Dedifferentiated amniotic fluid mesenchymal stem cell (primary cell): ENCODE results near the gene LASP1NB.
"Not testable (repeated sequence)": the region's sequence is repeated elsewhere in the genome, so short reads cannot be mapped to it uniquely, and the experiment has no call there.

Experiments
- DNase-seq: peaks from one replicate; pipeline ENCODE4 v3.0.0-alpha.2; 2016; ENCODE audit errors: extremely low spot score

LASP1NB gene

GRCh38 chr17:38897176-38897575 lies 28.2 kb upstream of the LASP1NB start:
- DNase-seq, result no peak

GRCh38 chr17:38897671-38898290 lies 27.6 kb upstream of the LASP1NB start:
- no peak for DNase-seq

DNA sequence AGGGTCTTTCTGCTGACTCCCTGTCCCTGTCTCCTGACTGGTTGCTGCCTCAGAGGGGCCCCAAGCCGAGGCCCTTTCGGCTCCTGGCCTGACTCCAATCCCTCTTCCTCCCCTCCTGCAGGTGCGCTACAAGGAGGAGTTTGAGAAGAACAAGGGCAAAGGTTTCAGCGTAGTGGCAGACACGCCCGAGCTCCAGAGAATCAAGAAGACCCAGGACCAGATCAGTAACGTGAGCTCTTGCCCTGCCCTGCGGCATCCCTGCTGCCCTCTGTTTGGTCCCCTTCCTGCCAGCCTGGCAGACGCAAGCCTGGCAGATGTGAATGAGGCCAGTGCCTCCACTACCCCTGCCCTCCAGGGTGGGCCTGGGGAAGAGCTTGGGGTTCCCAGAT lies 27.1 kb upstream of the LASP1NB start:
- DNase-seq, result no peak

GRCh38 chr17:38898812-38899348 lies 26.5 kb upstream of the LASP1NB start:
- no peak for DNase-seq

GRCh38 chr17:38899421-38899820 lies 26.0 kb upstream of the LASP1NB start:
- DNase-seq, result no peak

DNA sequence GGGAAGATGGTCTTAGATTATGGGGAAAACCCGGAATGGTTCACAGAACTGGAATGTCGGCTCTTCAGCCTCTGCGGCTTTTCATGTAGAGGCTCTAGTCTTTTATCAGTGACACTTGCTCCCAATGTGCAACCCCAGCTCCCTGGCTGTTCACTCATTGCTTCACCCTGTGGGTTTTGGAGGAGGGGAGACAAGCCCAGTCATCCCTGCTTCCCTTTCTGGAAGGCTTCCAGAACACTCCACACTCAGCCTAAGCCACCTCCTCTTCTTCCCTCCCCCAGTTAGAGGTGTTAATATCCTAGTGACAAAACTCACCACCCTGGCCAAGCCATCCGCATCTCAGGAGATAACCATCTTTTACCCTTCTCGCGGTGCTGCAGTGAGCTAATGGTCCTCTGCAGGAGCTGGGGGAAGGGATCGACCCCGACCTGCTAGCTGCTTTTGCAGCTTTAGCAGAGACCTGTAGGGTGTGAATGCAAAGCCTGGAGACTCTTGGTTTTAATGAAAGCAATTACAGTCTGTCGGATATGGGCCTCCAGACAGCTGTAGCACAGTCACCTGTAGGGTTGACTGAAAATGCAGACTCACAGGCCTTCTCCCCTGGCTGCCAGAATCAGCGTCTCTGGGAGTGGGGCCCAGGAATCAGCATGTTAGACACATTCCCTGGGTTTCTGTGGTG lies 24.3 kb upstream of the LASP1NB start:
- peak; percentile 44 for DNase-seq

DNA sequence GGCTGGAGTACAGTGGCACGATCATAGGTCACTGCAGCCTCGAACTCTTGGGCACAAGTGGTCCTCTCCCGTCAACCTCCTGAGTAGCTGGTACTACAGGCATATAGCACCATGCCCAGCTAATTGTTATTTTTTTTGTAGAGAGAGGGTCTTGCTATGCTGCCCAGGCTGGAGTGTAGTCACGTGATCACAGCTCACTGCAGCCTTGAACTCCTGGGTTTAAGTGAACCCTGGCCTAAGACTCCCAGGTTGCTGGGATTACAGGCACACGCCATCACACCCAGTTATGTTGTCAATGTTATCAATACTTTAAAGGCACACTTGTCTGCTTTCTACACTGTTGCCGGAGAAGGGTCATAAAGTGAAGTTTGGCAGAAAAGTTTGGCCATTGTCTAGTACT lies 22.0 kb upstream of the LASP1NB start:
- DNase-seq, result no peak

DNA sequence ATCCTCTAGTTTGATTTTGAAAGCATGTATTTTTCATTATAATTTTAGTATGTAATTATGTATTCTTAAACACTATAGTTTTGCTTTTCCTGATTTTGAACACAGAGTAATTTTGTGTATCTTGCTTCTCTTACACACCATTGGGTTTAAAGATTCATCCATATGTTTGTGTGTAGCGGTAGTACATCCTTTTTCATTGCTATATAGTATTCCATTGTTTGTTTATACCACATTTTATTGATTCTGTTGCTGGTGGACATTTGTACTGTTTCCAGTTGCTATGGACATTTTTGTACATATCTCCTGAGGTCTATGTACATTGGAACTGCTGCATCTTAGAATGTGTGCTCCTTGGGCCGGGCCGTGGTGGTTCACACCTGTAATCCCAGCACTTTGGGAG lies 20.5 kb upstream of the LASP1NB start:
- no peak for DNase-seq

- DNase-seq, result no peak
Observed at GRCh38 chr17:38905375-38905774, 20.0 kb upstream of the LASP1NB start.

DNA sequence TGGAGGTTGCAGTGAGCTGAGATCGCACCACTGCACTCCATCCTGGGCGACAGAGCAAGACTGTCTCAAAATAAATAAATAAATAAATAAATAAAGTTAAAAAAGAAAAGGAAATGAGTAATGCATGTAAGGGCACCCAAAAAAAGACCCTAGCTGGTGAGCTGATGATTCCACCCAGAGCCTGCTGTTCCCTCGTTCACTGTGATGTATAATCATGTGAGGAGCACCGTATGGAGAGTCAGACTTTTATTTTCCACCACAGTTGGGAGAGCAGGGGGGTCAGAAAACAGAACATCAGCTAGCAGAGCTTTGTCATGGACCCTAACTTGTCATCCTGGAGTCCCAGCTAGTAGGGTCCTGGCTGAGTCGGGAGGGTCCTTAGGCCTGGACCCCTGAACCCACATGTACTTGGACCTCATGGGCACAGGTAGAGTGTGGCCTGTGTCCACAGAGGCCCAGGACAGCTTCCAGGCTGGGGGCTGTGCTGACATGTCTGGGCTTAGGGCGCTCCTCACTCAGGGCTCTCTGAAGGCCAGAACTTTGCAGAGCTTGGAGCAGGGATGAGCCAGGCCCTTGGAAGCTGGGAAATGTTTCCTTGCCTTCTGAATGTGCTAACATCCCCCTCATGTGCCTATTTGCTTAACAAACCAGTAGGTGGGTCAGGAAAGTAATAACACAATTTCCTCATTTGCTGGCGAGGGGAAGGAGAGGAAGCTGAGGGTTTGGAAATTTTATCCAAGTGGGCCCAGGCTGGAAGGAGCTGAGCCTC lies 18.8 kb upstream of the LASP1NB start:
- no peak for DNase-seq

- no peak for DNase-seq
Observed at GRCh38 chr17:38907930-38908675, 17.3 kb upstream of the LASP1NB start.

- no peak for DNase-seq
Observed at GRCh38 chr17:38908676-38909181, 16.7 kb upstream of the LASP1NB start.

GRCh38 chr17:38910325-38910724 lies 15.1 kb upstream of the LASP1NB start:
- no peak for DNase-seq

- no peak for DNase-seq
Observed at GRCh38 chr17:38911081-38911730, 14.2 kb upstream of the LASP1NB start.

DNA sequence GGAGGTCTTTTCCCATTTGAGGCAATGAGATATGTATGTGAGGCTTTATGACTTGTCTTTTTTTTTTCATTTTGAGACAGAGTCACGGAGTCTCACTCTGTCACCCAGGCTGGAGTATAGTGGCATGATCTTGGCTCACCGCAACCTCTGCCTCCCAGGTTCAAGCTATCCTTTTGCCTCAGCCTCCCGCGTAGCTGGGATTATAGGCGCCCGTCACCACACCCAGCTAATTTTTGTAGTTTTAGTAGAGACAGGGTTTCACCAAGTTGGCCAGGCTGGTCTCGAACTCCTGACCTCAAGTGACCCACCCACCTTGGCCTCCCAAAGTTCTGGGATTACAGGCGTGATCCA lies 13.7 kb upstream of the LASP1NB start:
- DNase-seq, result not testable (repeated sequence)

DNA sequence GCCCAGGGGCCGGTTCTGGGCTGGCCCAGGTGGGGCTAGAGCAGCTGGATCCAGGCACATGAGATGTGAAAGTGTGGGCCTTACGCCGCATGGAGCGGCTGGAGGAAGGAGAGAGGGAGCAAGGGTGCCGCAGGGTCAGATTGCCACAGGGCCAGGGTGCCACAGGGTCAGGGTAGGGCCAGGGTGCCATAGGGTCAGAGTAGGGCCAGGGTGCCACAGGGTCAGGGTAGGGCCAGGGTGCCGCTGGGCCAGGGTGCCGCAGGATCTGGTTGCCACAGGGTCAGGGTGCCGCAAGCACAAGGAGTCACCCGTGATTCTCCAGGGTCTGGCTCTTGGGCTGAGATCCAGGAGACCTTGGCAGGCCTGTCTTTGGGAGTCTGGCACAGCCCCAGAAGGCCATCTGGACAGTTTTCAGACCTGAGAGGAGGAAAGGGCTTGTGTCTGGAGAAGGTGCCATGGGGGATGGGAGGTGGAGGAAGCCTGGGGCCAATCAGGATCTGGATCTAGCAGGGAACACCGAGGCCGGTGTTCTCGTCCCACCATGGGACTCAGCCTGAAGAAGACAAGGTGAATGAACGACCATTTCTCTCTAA lies 13.1 kb upstream of the LASP1NB start:
- no peak for DNase-seq

DNA sequence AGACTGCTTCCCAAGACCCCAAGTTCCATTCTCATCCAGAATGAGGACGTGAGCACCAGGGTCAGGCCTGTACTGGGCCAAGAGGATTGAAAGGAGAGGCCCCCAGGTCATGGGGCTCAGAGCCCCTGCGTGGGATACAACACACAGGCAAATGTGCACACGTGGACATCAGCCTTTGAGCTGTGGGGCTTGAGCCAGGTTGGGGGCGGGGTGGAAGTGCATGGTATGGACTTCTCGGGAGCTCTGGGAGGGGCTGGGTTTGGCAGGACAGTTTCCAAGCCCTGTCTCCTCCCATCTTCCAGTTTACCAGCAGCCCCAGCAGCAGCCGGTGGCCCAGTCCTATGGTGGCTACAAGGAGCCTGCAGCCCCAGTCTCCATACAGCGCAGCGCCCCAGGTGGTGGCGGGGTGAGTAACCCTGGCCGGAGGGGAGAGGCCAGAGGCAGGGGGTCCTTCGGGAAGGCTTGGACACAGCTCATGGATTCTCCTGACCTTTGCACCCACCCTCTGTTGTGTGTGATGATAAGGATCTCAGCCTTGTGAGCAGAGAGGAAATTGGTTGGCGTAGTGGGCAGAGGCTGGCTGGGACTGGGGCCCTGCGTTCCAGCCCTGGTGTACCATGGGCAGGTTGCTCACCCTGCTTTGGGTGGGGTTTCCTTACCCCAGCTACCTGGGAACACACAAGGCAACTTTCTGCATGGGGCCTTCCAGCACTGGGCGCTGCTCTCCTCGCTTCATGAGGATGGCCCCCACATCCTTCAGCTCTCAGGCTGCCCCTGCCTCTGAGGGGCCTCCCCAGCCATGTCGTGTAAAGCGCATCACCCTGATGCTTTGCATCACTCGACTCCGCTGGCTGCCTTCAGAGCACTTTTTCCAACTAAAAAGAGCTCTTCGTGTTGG lies 10.4 kb upstream of the LASP1NB start:
- no peak for DNase-seq

GRCh38 chr17:38915639-38915995 lies 9.8 kb upstream of the LASP1NB start:
- no peak for DNase-seq

DNA sequence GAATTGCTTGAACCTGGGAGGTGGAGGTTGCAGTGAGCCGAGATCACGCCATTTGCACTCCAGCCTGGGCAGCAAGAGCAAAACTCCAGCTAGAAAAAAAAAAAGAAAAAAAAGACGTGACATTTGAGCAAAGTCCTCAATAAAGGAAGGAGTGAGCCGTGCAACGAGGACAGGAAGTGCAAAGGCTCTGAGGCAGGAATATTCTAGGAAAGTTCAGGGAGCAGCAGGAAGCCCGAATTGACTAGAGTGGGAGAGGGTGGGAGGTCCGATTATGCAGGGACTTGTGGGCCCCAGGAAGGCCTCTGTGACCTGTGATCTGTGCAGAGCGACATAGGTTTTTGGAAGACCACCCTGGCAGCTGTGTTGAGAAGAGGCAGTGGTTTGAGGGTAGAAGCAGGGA lies 8.6 kb upstream of the LASP1NB start:
- DNase-seq, result no peak

DNA sequence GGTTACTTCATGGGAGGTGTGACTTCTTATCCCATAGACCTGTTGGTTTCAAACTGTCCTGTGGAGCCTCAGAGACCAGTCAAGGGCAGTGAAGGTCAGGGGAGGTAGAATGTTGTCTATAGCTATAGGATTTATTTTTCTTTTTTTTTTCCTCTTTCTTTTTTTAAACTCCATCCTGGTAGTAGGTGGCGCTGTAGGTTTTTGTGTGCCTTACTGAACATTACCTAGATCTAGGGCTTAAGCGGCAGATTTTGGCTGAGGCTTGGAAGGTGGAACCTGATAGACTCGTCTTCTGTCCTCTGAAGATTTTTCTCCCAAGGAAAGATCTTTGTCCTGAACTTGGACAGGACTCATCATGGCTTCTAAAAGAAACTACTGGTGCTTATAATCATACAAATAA lies 8.2 kb upstream of the LASP1NB start:
- DNase-seq, result no peak
